Panc1 (cell line): ENCODE results near the gene AMBRA1. TPM values are rescaled to one million over a fixed set of nuclear protein-coding genes. Genes with fewer than 3 reads are reported as not detected.
"Not testable (repeated sequence)": the region's sequence is repeated elsewhere in the genome, so short reads cannot be mapped to it uniquely, and the experiment has no call there.

Experiments used
- ATAC-seq: fragments of 200-7000 bp; cut with Tn5 transposase; 2 replicates; pipeline ENCODE4 v1.9.1; 2020; ENCODE audit warnings: mild to moderate bottlenecking, moderate library complexity
- BruUV-seq: library from RNA; stranded (reverse); fragments of 400-500 nt; replicated peaks from 2 replicates; lab custom pipeline; 2021; lab: Mats Ljungman, UMichigan
- CTCF ChIA-PET: fragments of 300-600 bp; sonication (Branson Sonifier 250); formaldehyde crosslinking; loops from one replicate; lab custom pipeline; 2022; ENCODE audit warnings: antibody characterized with exemption; lab: Charles Lee
- POLR2A ChIA-PET: fragments of 300-600 bp; sonication (Branson Sonifier 250); formaldehyde crosslinking; loops from one replicate; lab custom pipeline; 2022; ENCODE audit warnings: antibody characterized with exemption; lab: Charles Lee
- DNase-seq: peaks from one replicate; pipeline ENCODE4 v3.0.0-alpha.2; 2010; ENCODE audit warnings: low read depth, low spot score
- H3K27ac ChIP-seq: 2 replicates; pipeline ENCODE4 v1.5.1; 2011; ENCODE audit warnings: mild to moderate bottlenecking, low read length, inconsistent platforms
- H3K27me3 ChIP-seq: fragments of 200-500 bp; sonication (Bioruptor generic); 2 replicates; pipeline ENCODE4 v1.6.0; 2014; ENCODE audit warnings: low read length, inconsistent platforms; ENCODE audit not compliant: control insufficient read depth, insufficient read depth
- H3K36me3 ChIP-seq: fragments of 200-500 bp; sonication (Bioruptor generic); 2 replicates; pipeline ENCODE4 v1.5.1; 2014; ENCODE audit warnings: inconsistent platforms, mild to moderate bottlenecking, low read length, moderate library complexity; ENCODE audit not compliant: control insufficient read depth, insufficient read depth
- H3K4me1 ChIP-seq: 2 replicates; pipeline ENCODE4 v1.5.1; 2011; ENCODE audit warnings: inconsistent platforms, mild to moderate bottlenecking, low read length, moderate library complexity; ENCODE audit not compliant: control insufficient read depth, insufficient read depth
- H3K4me3 ChIP-seq, 2 experiments: 2 replicates each; pipeline ENCODE4 v1.5.1; 2011 to 2012; ENCODE audit warnings: low read depth in 2 of 2, low read length in 2 of 2, mild to moderate bottlenecking in 2 of 2, inconsistent platforms in 1 of 2, moderate library complexity in 1 of 2
- H3K9me3 ChIP-seq: fragments of 200-500 bp; sonication (Bioruptor generic); 2 replicates; pipeline ENCODE4 v1.5.1; 2014; ENCODE audit warnings: low read depth, mild to moderate bottlenecking, inconsistent platforms, low read length, moderate library complexity; ENCODE audit not compliant: control insufficient read depth, insufficient read depth
- CTCF ChIP-seq: fragments of 450-650 bp; IDR thresholded peaks from 2 replicates; pipeline ENCODE4 v1.5.1; 2017; ENCODE audit warnings: mild to moderate bottlenecking
- POLR2AphosphoS5 ChIP-seq: IDR thresholded peaks from 2 replicates; pipeline ENCODE4 v1.6.1; 2012; ENCODE audit warnings: mild to moderate bottlenecking, low read depth, low read length, moderate library complexity
- REST ChIP-seq, 2 experiments: IDR thresholded peaks; 2 replicates each; pipeline ENCODE4 v1.6.1; 2011 to 2012; ENCODE audit warnings: low read depth in 2 of 2, control low read depth in 1 of 2, low read length in 1 of 2, mild to moderate bottlenecking in 1 of 2, moderate library complexity in 1 of 2; ENCODE audit not compliant: insufficient read depth in 1 of 2
- SIN3A ChIP-seq: IDR thresholded peaks from 2 replicates; pipeline ENCODE4 v1.6.1; 2012; ENCODE audit warnings: low read depth, mild to moderate bottlenecking, low read length, moderate library complexity, borderline replicate concordance; ENCODE audit not compliant: insufficient read depth
- TCF7L2 ChIP-seq: IDR thresholded peaks from 2 replicates; pipeline ENCODE4 v1.6.1; 2011; ENCODE audit warnings: mild to moderate bottlenecking, low read depth, low read length, inconsistent platforms
- in situ Hi-C: cut with HindIII; loops from 2 replicates; pipeline ENCODE4 v1.10.0; 2016; ENCODE audit warnings: low sequenced_read_pairs, low pct_unique_long_range_greater_than_20kb
- intact Hi-C: fragments of 100-400 bp; cut with micrococcal nuclease; formaldehyde crosslinking; loops from one replicate; pipeline ENCODE4 v1.10.0; 2022; ENCODE audit not compliant: unreplicated experiment
- total RNA-seq: library from RNA; stranded (reverse); gene quantifications from one replicate; pipeline ENCODE4 v1.2.1, GENCODE V29; 2021; ENCODE audit not compliant: unreplicated experiment

AMBRA1 gene
- total RNA-seq, 1 experiment from 2014 or later, result 40.0 TPM

DNA sequence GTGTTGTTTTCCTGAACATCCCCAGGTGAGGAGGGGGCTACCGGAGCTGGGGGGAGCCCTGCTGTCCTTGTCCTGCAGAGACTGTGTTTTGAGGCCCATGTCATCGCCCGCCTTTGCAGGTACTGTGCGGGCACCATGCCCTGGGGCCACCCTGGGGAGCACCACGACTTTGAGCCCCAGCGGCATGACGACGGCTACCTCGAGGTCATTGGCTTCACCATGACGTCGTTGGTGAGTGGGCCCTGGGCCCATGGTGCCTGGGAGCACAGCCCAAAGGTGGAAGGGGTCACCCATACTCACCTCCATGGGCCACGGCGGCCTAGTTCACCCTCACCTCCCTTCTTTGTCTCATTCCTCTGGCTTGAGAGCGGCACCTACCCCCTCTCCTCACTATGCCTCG is 219.0 kb downstream of the AMBRA1 start:
- H3K27me3 ChIP-seq, result no peaks in the 10 kb centered on the region
- no peak for DNase-seq
- H3K27ac ChIP-seq, result no peak overlapping the region
- TF ChIP-seq TCF7L2 (no peak), CTCF (no peak)
- no peak for ATAC-seq
- H3K36me3 ChIP-seq, result no peaks in the 10 kb centered on the region
- intact Hi-C loops, result no loop called here
- no peak overlapping the region for H3K4me3 ChIP-seq
- in situ Hi-C loops, result no loop called here
- no peaks in the 10 kb centered on the region for H3K9me3 ChIP-seq
- ChIA-PET CTCF (no interaction called here), POLR2A (no interaction called here)
- peaks cover 13% of the 10 kb centered on the region for H3K4me1 ChIP-seq
- BruUV-seq, result no TSS peak

- CTCF ChIA-PET, result interaction anchor here (0.6 to 0.7 kb wide), 2 partner anchors 10 to 206 kb away, joined by 4 read pairs; no protein-coding TSS in a partner anchor
- in situ Hi-C loops, result no loop called here
- no peak for DNase-seq
- ATAC-seq, result no peak
- H3K4me1 ChIP-seq, result peaks cover 8% of the 10 kb centered on the region
- no peaks in the 10 kb centered on the region for H3K27me3 ChIP-seq
- TF ChIP-seq REST (IDR thresholded peaks at IDR 0.05; ENCODE audit: insufficient read depth in 1 of 2, low read depth in 2 of 2, low read length in 1 of 2) (no peak), TCF7L2 (no peak), SIN3A (no peak), POLR2AphosphoS5 (no peak), CTCF (no peak)
- POLR2A ChIA-PET, result no interaction called here
- H3K4me3 ChIP-seq, result no peak overlapping the region
- intact Hi-C loops, result no loop called here
- H3K36me3 ChIP-seq, result no peaks in the 10 kb centered on the region
- H3K9me3 ChIP-seq, result no peaks in the 10 kb centered on the region
- no TSS peak for BruUV-seq
- no peak overlapping the region for H3K27ac ChIP-seq
Observed at GRCh38 chr11:46373787-46374740, 219.8 kb downstream of the AMBRA1 start.

DNA sequence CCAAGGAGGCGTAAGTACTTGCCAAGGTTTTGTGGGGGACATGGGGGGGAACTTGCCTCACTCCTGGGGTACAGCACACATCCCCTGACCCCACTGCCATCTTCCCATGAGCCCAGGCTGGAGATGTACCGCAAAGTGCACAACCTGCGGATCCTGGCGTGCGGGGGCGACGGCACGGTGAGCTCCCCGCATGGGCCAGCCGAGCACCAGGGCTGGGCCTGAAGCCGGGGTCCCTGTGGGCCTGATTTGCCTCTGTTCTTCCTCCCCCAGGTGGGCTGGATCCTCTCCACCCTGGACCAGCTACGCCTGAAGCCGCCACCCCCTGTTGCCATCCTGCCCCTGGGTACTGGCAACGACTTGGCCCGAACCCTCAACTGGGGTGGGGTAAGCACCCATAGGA is 221.3 kb downstream of the AMBRA1 start:
- H3K4me1 ChIP-seq, H3K9me3 ChIP-seq, BruUV-seq, ATAC-seq, in situ Hi-C loops, CTCF ChIA-PET, H3K4me3 ChIP-seq, intact Hi-C loops, DNase-seq, POLR2A ChIA-PET, H3K36me3 ChIP-seq, H3K27ac ChIP-seq, H3K27me3 ChIP-seq: not testable (repeated sequence)
